ENCODE results near the gene PER2. TPM values are rescaled to one million over a fixed set of nuclear protein-coding genes. Genes with fewer than 3 reads are reported as not detected.

PER2 gene
- total RNA-seq, 2 experiments from 2014 or later: 8.4 to 18.6 TPM

GRCh38 chr2:238320246-238320647, 31.8 kb upstream of the PER2 start, which contains the start of gene TRAF3IP1:
TRAF3IP1 (plus strand) TSS chr2:238320518; CDS start chr2:238320663, 145 bp downstream.
- TF ChIP-seq CTCF (conservative IDR thresholded peaks at IDR 0.05; ENCODE audit: low read length) (no peak), EZH2phosphoT487 (IDR thresholded peaks at IDR 0.05; ENCODE audit: borderline replicate concordance, low read depth, low read length) (no peak)
- no peaks in the 10 kb centered on the region for H3K9me2 ChIP-seq (ENCODE audit: insufficient read depth, low read length)
- no peaks in the 10 kb centered on the region for H3K79me2 ChIP-seq (ENCODE audit: insufficient read depth, low read depth, low read length)
- H3K4me2 ChIP-seq (ENCODE audit: low read length): peak within 1 kb of the TSS; percentile 82
- ChIA-PET POLR2A (no interaction called here), CTCF (ENCODE audit: unreplicated experiment) (no interaction called here)
- peak; percentile 85 for DNase-seq (ENCODE audit: low spot score)
- H4K20me1 ChIP-seq (ENCODE audit: insufficient read depth, low read length): no peaks in the 10 kb centered on the region
- peaks cover 4% of the 10 kb centered on the region for H3K4me1 ChIP-seq (ENCODE audit: insufficient read depth, low read length, poor library complexity, severe bottlenecking)
- BruUV-seq (replicated peaks): no TSS peak
- no peak within 1 kb of the TSS for H3K27ac ChIP-seq (ENCODE audit: low read depth, low read length, poor library complexity, severe bottlenecking)
- peak within 1 kb of the TSS; percentile 82 for H3K4me3 ChIP-seq (ENCODE audit: low read depth, low read length, poor library complexity, severe bottlenecking)
- no peaks in the 10 kb centered on the region for H3K36me3 ChIP-seq (ENCODE audit: insufficient read depth, low read length)
- peak within 1 kb of the TSS; percentile 49 for H2AFZ ChIP-seq (ENCODE audit: low read length)
- H3K9me3 ChIP-seq (ENCODE audit: low read length): no peaks in the 10 kb centered on the region
- intact Hi-C loops (cut with micrococcal nuclease; ENCODE audit: unreplicated experiment): loop anchor here (2.0 kb wide), 1 partner anchor 31 kb away; the partner anchor contains the start of gene PER2

GRCh38 chr2:238315031-238315595, 26.7 kb upstream of the PER2 start:
- H2AFZ ChIP-seq (ENCODE audit: low read length): no peak overlapping the region
- H3K9me3 ChIP-seq (ENCODE audit: low read length): no peaks in the 10 kb centered on the region
- no peak overlapping the region for H3K27ac ChIP-seq (ENCODE audit: low read depth, low read length, poor library complexity, severe bottlenecking)
- H4K20me1 ChIP-seq (ENCODE audit: insufficient read depth, low read length): no peaks in the 10 kb centered on the region
- intact Hi-C loops (cut with micrococcal nuclease; ENCODE audit: unreplicated experiment): no loop called here
- TF ChIP-seq CTCF (conservative IDR thresholded peaks at IDR 0.05; ENCODE audit: low read length) (no peak), EZH2phosphoT487 (IDR thresholded peaks at IDR 0.05; ENCODE audit: borderline replicate concordance, low read depth, low read length) (no peak)
- DNase-seq (ENCODE audit: low spot score): no peak
- H3K79me2 ChIP-seq (ENCODE audit: insufficient read depth, low read depth, low read length): no peaks in the 10 kb centered on the region
- H3K4me1 ChIP-seq (ENCODE audit: insufficient read depth, low read length, poor library complexity, severe bottlenecking): peaks cover 4% of the 10 kb centered on the region
- ChIA-PET POLR2A (no interaction called here), CTCF (ENCODE audit: unreplicated experiment) (no interaction called here)
- no peaks in the 10 kb centered on the region for H3K9me2 ChIP-seq (ENCODE audit: insufficient read depth, low read length)
- H3K4me3 ChIP-seq (ENCODE audit: low read depth, low read length, poor library complexity, severe bottlenecking): no peak overlapping the region
- BruUV-seq (replicated peaks): no TSS peak
- H3K36me3 ChIP-seq (ENCODE audit: insufficient read depth, low read length): no peaks in the 10 kb centered on the region
- no peak overlapping the region for H3K4me2 ChIP-seq (ENCODE audit: low read length)

GRCh38 chr2:238314576-238314975, 26.2 kb upstream of the PER2 start:
- CTCF ChIA-PET (ENCODE audit: unreplicated experiment): no interaction called here
- no peak overlapping the region for H2AFZ ChIP-seq (ENCODE audit: low read length)

More at GRCh38 chr2:238314576-238314975, 26.2 kb upstream of the PER2 start:
- Histone ChIP-seq H3K9me2 (ENCODE audit: insufficient read depth, low read length) (no peaks in the 10 kb centered on the region), H3K27ac (ENCODE audit: low read depth, low read length, poor library complexity, severe bottlenecking) (no peak overlapping the region), H3K79me2 (ENCODE audit: insufficient read depth, low read depth, low read length) (no peaks in the 10 kb centered on the region), H3K9me3 (ENCODE audit: low read length) (no peaks in the 10 kb centered on the region), H4K20me1 (ENCODE audit: insufficient read depth, low read length) (no peaks in the 10 kb centered on the region), H3K4me1 (ENCODE audit: insufficient read depth, low read length, poor library complexity, severe bottlenecking) (no peaks in the 10 kb centered on the region), H3K36me3 (ENCODE audit: insufficient read depth, low read length) (no peaks in the 10 kb centered on the region), H3K4me3 (ENCODE audit: low read depth, low read length, poor library complexity, severe bottlenecking) (no peak overlapping the region), H3K4me2 (ENCODE audit: low read length) (no peak overlapping the region)
- intact Hi-C loops (cut with micrococcal nuclease; ENCODE audit: unreplicated experiment): no loop called here
- no TSS peak for BruUV-seq (replicated peaks)
- no peak for TF ChIP-seq CTCF (conservative IDR thresholded peaks at IDR 0.05; ENCODE audit: low read length)
- no peak for TF ChIP-seq EZH2phosphoT487 (IDR thresholded peaks at IDR 0.05; ENCODE audit: borderline replicate concordance, low read depth, low read length)
- POLR2A ChIA-PET: interaction anchor here (0.6 kb wide), 1 partner anchor 12 kb away, joined by 3 read pairs; no protein-coding TSS in a partner anchor
- no peak for DNase-seq (ENCODE audit: low spot score)
